Breast epithelium (tissue), 3 donors: Measurements from ENCODE around the gene RNF40.

Experiments used
- POLR2A ChIP-seq: fragments of 450-650 bp; IDR thresholded peaks from one replicate; pipeline ENCODE4 v1.6.1; 2016; ENCODE audit warnings: antibody characterized with exemption, mild to moderate bottlenecking, moderate library complexity
- TF ChIP-seq, protein P1 (sequence below), 3 donors: fragments of 450-650 bp; IDR thresholded peaks; one replicate each; pipeline ENCODE4 v1.5.1; 2016 to 2017; ENCODE audit warnings: antibody characterized with exemption in 3 of 3, mild to moderate bottlenecking in 3 of 3, moderate library complexity in 3 of 3

DNA sequence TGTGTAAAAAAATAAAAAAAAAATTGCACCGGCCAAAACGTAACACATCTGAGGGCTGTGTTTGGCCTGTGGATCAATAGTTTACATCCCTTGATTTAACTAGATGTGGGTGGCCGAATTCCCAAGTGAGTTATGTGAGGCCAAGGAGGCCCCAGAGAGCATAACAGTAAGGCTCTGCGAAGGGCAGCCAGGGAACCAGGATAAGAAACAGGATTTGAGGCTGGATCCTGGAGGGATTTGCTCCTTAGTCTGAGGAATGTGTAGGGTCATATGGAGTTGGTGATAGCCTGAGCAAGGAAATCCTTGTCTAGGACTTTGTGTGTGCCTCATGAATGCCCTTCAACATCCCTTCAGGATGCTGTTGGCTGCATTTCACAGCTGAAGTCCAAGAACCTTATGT is 11.9 kb upstream of the RNF40 start:
- TF ChIP-seq, protein P1, sequence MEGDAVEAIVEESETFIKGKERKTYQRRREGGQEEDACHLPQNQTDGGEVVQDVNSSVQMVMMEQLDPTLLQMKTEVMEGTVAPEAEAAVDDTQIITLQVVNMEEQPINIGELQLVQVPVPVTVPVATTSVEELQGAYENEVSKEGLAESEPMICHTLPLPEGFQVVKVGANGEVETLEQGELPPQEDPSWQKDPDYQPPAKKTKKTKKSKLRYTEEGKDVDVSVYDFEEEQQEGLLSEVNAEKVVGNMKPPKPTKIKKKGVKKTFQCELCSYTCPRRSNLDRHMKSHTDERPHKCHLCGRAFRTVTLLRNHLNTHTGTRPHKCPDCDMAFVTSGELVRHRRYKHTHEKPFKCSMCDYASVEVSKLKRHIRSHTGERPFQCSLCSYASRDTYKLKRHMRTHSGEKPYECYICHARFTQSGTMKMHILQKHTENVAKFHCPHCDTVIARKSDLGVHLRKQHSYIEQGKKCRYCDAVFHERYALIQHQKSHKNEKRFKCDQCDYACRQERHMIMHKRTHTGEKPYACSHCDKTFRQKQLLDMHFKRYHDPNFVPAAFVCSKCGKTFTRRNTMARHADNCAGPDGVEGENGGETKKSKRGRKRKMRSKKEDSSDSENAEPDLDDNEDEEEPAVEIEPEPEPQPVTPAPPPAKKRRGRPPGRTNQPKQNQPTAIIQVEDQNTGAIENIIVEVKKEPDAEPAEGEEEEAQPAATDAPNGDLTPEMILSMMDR (IDR thresholded peaks at IDR 0.05): no peak
- TF ChIP-seq POLR2A: no peak
